Measurements from ENCODE around the gene LRFN4. TPM values are rescaled to one million over a fixed set of nuclear protein-coding genes. Genes with fewer than 3 reads are reported as not detected.

The LRFN4 gene
- total RNA-seq, 1 experiment from 2014 or later = 70.3 TPM

DNA sequence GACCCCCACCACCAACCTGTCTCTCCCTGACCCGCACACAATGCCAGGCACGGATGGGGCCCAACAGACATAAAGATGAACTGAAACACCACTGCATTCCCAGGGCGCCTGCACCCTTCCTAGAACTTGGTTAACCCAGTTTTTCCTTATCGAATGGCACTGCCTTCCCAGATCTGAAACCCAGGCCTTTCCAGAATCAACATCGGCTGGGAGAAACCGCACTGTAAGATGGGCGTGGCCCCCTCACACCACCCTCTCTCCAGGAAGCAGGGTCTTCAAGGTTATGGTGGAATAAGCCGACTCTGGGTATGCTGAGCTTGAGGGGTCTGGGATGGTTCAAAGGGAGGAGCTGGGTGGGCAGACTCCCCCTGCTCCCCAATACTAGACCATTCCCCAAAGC lies 23.1 kb downstream of the LRFN4 start (continued):
- TF ChIP-seq ZBTB21 (CRISPR knock-in tag; IDR thresholded peaks at IDR 0.05; ENCODE audit: borderline replicate concordance) (no peak), ETV6 (CRISPR knock-in tag; IDR thresholded peaks at IDR 0.05) (no peak), SMAD3 (CRISPR knock-in tag; IDR thresholded peaks at IDR 0.05; ENCODE audit: borderline replicate concordance) (no peak), HMGA2 (CRISPR knock-in tag; IDR thresholded peaks at IDR 0.05) (no peak), MXD4 (CRISPR knock-in tag; IDR thresholded peaks at IDR 0.05; ENCODE audit: borderline replicate concordance) (no peak), ZNF138 (CRISPR knock-in tag; conservative IDR thresholded peaks at IDR 0.05) (no peak), JAZF1 (CRISPR knock-in tag; IDR thresholded peaks at IDR 0.05) (no peak)
- TF ChIP-seq, protein P1, sequence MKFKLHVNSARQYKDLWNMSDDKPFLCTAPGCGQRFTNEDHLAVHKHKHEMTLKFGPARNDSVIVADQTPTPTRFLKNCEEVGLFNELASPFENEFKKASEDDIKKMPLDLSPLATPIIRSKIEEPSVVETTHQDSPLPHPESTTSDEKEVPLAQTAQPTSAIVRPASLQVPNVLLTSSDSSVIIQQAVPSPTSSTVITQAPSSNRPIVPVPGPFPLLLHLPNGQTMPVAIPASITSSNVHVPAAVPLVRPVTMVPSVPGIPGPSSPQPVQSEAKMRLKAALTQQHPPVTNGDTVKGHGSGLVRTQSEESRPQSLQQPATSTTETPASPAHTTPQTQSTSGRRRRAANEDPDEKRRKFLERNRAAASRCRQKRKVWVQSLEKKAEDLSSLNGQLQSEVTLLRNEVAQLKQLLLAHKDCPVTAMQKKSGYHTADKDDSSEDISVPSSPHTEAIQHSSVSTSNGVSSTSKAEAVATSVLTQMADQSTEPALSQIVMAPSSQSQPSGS (CRISPR knock-in tag; IDR thresholded peaks at IDR 0.05; ENCODE audit: borderline replicate concordance, low read depth) = no peak
- TF ChIP-seq, protein P2, sequence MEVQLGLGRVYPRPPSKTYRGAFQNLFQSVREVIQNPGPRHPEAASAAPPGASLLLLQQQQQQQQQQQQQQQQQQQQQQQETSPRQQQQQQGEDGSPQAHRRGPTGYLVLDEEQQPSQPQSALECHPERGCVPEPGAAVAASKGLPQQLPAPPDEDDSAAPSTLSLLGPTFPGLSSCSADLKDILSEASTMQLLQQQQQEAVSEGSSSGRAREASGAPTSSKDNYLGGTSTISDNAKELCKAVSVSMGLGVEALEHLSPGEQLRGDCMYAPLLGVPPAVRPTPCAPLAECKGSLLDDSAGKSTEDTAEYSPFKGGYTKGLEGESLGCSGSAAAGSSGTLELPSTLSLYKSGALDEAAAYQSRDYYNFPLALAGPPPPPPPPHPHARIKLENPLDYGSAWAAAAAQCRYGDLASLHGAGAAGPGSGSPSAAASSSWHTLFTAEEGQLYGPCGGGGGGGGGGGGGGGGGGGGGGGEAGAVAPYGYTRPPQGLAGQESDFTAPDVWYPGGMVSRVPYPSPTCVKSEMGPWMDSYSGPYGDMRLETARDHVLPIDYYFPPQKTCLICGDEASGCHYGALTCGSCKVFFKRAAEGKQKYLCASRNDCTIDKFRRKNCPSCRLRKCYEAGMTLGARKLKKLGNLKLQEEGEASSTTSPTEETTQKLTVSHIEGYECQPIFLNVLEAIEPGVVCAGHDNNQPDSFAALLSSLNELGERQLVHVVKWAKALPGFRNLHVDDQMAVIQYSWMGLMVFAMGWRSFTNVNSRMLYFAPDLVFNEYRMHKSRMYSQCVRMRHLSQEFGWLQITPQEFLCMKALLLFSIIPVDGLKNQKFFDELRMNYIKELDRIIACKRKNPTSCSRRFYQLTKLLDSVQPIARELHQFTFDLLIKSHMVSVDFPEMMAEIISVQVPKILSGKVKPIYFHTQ (CRISPR knock-in tag; IDR thresholded peaks at IDR 0.05) = no peak
- TF ChIP-seq, protein P3, sequence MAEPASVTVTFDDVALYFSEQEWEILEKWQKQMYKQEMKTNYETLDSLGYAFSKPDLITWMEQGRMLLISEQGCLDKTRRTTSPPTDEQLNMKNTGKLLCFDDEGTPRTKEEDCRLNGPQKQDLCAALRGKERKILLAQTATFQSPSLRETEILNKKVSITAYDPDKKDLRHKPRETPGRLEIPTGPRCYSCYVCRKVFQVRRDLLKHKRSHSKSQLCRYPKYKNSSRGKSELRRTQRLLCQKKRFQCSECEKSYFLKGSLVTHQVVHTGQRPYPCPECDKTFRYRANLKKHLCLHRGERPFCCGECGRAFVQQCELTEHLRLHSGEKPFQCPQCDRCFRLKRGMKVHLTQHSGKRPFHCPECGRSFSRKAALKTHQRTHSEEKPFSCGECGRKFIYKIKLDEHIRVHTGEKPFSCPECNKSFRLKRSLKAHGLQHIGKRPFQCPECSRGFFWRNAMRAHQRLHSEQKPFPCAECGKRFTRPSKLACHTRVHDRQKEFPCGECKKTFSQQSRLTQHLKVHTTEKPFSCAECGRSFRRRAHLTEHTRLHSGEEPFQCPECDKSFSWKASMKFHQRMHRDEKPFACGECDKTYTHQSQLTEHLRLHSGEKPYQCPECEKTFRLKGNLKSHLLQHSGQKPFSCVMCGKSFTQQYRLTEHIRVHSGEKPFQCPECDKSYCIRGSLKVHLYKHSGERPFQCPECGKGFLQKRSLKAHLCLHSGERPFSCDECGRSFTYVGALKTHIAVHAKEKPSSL (CRISPR knock-in tag; conservative IDR thresholded peaks at IDR 0.05) = no peak
- TF ChIP-seq, protein P4, sequence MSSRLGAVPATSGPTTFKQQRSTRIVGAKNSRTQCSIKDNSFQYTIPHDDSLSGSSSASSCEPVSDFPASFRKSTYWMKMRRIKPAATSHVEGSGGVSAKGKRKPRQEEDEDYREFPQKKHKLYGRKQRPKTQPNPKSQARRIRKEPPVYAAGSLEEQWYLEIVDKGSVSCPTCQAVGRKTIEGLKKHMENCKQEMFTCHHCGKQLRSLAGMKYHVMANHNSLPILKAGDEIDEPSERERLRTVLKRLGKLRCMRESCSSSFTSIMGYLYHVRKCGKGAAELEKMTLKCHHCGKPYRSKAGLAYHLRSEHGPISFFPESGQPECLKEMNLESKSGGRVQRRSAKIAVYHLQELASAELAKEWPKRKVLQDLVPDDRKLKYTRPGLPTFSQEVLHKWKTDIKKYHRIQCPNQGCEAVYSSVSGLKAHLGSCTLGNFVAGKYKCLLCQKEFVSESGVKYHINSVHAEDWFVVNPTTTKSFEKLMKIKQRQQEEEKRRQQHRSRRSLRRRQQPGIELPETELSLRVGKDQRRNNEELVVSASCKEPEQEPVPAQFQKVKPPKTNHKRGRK (CRISPR knock-in tag; IDR thresholded peaks at IDR 0.05; ENCODE audit: borderline replicate concordance) = no peak
- TF ChIP-seq, protein P5, sequence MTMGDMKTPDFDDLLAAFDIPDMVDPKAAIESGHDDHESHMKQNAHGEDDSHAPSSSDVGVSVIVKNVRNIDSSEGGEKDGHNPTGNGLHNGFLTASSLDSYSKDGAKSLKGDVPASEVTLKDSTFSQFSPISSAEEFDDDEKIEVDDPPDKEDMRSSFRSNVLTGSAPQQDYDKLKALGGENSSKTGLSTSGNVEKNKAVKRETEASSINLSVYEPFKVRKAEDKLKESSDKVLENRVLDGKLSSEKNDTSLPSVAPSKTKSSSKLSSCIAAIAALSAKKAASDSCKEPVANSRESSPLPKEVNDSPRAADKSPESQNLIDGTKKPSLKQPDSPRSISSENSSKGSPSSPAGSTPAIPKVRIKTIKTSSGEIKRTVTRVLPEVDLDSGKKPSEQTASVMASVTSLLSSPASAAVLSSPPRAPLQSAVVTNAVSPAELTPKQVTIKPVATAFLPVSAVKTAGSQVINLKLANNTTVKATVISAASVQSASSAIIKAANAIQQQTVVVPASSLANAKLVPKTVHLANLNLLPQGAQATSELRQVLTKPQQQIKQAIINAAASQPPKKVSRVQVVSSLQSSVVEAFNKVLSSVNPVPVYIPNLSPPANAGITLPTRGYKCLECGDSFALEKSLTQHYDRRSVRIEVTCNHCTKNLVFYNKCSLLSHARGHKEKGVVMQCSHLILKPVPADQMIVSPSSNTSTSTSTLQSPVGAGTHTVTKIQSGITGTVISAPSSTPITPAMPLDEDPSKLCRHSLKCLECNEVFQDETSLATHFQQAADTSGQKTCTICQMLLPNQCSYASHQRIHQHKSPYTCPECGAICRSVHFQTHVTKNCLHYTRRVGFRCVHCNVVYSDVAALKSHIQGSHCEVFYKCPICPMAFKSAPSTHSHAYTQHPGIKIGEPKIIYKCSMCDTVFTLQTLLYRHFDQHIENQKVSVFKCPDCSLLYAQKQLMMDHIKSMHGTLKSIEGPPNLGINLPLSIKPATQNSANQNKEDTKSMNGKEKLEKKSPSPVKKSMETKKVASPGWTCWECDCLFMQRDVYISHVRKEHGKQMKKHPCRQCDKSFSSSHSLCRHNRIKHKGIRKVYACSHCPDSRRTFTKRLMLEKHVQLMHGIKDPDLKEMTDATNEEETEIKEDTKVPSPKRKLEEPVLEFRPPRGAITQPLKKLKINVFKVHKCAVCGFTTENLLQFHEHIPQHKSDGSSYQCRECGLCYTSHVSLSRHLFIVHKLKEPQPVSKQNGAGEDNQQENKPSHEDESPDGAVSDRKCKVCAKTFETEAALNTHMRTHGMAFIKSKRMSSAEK (CRISPR knock-in tag; IDR thresholded peaks at IDR 0.05; ENCODE audit: borderline replicate concordance) = no peak
- TF ChIP-seq, protein P6, sequence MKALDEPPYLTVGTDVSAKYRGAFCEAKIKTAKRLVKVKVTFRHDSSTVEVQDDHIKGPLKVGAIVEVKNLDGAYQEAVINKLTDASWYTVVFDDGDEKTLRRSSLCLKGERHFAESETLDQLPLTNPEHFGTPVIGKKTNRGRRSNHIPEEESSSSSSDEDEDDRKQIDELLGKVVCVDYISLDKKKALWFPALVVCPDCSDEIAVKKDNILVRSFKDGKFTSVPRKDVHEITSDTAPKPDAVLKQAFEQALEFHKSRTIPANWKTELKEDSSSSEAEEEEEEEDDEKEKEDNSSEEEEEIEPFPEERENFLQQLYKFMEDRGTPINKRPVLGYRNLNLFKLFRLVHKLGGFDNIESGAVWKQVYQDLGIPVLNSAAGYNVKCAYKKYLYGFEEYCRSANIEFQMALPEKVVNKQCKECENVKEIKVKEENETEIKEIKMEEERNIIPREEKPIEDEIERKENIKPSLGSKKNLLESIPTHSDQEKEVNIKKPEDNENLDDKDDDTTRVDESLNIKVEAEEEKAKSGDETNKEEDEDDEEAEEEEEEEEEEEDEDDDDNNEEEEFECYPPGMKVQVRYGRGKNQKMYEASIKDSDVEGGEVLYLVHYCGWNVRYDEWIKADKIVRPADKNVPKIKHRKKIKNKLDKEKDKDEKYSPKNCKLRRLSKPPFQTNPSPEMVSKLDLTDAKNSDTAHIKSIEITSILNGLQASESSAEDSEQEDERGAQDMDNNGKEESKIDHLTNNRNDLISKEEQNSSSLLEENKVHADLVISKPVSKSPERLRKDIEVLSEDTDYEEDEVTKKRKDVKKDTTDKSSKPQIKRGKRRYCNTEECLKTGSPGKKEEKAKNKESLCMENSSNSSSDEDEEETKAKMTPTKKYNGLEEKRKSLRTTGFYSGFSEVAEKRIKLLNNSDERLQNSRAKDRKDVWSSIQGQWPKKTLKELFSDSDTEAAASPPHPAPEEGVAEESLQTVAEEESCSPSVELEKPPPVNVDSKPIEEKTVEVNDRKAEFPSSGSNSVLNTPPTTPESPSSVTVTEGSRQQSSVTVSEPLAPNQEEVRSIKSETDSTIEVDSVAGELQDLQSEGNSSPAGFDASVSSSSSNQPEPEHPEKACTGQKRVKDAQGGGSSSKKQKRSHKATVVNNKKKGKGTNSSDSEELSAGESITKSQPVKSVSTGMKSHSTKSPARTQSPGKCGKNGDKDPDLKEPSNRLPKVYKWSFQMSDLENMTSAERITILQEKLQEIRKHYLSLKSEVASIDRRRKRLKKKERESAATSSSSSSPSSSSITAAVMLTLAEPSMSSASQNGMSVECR (CRISPR knock-in tag; IDR thresholded peaks at IDR 0.05; ENCODE audit: borderline replicate concordance) = no peak

Data from WTC11 (cell line).